COR-L47 (cell line): ENCODE results near the gene SLC40A1.
A peak's percentile ranks its signal among the peaks of the same experiment; 100 is the strongest.

Source experiments
- DNase-seq: peaks from one replicate; lab custom pipeline; 2025; lab: John Stamatoyannopoulos, UW

SLC40A1 gene

DNA sequence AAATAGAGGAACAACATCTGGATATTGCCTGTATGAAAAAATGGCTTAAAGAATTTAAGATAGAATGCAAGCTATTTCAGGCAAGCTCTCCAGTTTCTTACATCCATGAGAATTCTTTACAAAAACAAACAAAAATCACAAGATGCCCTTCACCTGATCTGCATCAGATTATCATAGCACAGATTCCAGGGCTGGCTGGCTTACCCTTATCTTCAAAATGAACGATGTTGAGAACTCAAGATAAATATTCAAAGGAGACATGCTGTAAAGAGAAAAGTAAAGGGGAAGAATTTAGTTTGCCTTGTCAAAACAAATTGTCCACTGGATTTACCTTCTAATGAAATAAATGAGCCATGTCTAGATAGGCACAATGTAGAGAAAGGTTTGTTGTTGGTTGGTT is 18.7 kb upstream of the SLC40A1 start:
- no peak for DNase-seq

DNA sequence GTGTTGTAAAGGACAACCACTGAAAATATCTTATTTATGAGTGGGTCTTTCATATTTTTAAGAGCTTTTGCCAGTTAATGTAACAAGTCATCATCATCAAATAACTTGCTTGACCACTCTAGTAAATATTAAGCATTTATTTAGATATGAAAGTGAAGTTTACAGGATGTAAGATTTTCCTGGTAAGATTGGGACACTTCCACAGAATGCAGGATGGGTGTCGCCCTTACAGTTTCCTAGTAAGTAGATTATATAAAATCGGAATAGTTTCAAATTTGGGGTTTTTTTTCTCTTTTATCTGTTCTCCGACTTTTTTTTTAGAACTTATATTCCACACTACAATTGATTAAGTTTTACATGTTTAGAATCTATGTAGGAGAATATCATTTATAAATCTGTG is 14.8 kb upstream of the SLC40A1 start:
- DNase-seq: no peak

DNA sequence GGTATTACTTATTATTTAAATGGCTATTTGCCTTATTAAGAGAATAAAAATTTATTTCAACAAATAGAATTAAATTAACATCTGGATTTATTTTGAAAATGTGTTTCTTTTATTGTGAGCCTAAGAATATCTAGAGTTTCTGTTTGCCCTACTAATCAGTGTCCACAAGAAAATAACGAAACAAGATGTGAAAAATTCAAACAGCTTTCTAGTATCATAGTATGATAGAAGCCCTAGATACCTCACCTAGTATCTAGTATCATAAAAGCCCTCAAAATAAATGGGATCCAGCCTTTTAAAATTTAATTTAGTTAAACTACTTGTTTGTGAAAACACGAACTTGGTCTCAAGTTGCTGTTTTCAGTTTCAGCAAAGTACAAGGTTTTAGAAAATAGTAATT is 13.7 kb upstream of the SLC40A1 start:
- no peak for DNase-seq

DNA sequence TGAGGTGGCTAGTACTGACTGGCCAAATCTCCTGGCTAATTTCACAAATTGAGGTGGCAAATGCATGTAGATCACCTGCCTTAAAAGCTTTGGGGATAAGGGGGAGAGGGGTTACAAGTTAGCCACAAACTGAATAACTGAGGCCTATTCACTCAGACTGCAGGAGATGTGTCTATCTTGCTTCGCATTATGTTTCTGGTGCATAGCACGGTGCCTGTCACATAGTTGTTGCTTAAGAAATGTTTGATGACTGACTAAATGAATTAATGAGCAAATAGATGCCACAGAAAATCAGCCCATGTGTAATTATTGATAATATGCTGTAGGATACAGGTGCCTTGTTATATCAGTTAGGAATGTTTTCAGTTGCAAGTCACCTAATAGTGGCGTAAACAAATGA is 12.5 kb upstream of the SLC40A1 start:
- DNase-seq: no peak

DNA sequence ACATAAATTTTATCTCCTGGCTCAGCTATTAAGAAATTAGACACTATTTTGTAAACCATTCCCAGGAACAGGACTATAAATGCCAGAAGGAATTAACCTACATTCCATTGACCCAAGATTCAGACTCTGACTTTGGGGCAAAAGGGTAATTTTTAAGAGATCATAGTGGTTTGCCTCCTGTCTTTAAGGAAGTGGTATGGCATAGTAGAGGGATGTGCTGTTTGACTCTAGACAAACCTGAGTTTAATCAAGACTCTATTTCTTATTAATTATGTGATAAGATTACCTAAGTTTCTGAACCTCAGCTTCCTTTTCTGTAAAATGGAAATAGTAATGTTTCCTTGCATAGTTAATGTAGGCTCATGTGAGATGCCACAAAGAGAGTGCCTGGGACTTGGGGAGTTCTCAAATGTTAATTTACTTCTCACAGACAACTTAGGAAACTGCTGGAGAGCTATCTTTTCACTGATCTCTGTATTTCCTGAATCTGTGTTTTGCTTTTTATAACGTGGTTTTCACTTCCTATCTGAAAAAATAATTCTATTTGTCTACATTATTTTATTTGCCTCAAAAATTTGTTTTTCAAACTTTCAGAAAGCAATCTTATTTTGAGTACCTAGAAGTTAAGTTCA is 11.9 kb upstream of the SLC40A1 start:
- no peak for DNase-seq

DNA sequence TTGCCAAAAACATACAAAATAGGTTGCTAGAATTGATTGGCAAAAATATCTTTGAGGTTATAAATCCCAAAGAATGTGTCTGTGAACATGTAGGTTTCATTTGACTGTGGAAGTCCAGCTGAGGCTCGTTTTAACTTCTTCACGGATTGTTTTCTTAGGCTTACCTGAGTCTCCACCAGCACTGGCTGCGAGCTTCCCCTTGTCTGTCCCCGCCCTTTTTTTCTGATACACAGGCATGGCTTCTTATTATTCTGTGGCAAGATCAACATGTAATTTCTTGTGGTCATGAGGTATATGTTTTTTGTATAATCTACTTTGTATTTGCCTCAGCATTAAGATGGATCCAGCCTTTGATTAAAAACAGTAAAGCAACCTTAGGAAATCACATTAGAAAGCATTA is 7.2 kb upstream of the SLC40A1 start:
- DNase-seq: no peak

DNA sequence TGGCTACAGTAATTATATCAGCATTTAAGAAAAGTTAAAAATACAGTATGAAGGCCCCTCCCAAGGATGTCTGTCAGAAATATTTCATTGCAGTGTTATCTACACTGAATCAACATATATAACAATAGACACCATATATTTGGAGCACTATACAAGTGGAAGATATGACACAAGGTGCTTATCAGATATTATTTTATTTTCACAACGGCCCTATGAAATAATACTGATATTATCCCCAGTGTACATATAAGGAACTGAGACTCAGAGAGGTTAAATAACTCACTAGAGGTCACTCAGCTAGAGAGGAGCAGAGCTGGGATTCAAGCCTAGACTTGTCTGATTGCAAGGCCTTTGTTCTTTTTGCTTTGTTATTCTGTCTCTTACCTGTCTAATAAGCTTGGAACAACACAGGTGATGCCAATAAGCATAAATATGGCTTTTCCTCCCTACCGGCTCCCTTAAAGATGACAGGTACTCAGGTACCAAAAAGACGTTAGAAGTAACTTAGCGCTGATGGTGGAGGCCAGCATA is 4.7 kb upstream of the SLC40A1 start:
- peak; percentile 28 for DNase-seq

DNA sequence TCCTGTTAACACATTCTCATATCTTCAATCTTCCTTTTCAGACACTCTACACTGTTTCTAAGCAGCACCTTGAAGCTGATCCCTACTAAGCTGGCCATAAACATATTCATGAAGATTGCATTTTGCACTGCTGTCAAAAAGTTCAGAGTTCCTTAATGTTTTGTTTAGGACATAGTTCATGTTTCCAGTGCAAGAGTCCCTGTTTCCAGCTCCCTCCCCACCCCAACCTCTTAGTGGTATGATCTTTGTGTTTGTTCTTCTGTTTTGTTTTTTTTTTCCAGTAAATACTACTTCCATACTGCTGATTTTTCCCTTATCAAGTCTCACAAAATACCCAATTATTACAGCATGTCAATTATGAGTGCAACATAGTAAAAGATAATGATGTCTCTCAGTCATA is 4.1 kb upstream of the SLC40A1 start:
- no peak for DNase-seq

DNA sequence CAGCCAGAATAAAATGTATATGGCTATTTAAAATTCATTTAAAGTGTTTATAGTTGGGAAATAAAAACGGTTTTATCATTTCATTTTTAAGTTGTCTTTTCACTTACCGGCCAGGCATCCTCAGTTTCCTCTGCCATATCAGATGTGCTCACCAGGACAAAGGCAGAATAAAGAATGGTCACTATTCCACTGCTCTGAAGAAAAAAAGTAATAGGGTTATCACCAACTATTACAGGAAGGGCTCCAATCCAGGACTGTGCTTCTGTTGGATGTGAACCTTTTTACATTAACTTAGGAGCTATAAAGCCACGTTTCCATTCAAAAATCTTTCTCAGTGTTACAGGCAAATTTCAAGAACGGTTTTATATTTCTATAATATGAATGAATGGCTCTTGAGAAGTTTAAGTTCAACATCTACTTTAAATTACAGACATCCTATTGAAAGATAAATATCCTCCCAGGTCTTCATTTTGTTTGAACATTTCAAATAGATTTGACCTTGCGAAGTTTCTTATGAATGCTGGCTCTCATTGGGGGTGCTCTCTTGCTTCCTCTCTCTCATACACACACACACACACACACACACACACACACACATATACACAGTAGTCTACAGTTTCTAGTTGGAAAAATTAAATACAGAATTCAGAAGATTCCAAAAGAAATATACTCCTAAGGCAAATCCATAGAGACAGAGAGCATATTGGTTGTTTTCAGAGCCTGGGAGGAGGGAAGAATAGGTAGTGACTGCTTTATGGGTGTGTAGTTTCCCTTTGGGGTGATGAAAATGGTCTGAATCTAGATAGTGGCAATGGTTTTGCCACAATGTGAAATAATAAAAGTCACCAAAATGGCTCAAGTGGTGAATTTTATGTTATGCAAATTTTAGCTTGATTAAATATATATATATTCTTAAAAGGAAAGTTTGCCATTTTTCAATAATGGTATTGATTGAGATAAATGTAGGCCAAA is 2.9 kb upstream of the SLC40A1 start:
- no peak for DNase-seq

DNA sequence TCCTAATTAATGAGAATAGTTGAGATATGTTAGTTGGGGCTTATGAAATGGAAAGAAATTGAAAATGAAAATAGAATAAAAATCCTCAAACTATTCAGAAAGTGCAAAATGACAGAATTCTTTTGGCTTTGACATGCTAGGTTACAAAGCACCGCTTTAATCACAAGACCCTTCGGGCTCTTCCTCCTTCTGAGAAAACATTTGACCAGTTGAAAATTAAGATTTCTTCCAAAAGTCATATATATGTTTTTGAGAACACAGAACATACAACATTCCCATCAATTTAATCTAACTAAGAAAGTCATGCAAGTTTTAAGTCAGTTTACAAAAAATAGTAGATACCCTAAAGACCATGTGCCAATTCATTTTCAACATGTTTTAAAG is 2.2 kb upstream of the SLC40A1 start:
- no peak for DNase-seq

DNA sequence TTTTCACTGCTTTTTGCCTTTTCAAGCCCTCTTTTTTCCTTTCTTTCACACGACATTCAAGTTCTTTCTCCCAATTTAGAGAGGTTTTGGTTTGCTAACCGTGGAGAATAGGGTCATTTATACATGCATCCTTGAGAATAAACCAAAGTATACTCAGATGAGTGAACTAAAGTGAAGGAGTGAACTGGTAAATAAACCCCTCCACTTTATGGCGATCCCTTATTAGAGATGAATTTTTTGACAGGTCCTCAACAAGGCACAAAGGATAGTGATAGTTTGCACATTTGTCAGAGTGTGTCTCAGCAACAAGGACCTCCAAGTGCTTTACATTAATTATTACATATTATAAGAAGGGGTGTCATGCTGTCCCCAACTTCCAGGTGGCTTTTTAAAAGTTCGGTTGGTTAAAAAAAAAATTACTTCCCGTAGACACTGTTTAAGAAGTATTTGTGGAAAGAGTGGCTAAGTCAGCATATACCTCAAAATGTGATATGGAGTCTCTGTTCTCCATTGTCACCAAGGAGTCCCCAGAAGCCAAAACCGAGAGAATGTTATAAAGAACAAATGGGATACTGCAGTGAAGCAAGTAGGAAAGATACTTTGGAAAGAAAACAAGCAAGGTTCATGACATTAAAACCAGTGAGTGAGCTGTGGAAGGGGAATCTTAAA is 1.7 kb upstream of the SLC40A1 start:
- no peak for DNase-seq

DNA sequence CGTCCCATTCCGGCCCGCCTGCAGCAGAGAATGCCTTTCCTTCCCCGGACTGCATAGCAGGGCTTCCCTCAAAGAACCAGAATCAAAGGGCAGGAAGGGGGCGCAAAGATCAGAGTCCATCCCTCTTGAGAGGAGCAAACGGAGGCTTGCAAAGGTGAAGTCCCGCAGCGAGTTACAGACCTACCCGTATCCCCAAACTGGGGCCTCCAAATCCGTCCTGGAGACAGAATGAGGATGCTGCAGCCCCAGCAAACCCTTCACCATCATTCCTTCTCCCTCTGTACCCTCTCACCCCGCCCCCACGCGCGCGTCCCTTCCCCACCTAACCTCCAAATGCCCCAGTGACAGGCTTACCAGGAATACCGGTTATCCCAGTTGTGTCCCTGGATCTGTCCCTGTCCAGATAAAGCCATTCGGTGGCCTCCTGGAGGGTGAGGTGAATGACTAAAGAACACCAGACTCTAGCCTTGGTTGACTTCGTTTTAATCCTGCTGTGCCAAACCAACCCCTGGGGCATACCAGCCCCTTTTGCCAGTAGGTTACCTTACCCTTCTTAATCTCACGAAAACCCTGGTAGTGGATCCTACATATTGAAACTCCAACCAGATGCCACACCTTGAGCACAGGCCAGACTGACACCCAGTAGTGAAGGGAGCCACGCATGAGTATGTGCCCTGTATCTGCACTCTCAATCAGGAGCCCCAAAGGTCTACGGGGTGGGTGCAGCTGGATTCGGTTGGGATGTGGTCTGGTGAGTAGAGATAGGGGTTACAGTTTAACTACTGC is 961 bp upstream of the SLC40A1 start:
- no peak for DNase-seq

DNA sequence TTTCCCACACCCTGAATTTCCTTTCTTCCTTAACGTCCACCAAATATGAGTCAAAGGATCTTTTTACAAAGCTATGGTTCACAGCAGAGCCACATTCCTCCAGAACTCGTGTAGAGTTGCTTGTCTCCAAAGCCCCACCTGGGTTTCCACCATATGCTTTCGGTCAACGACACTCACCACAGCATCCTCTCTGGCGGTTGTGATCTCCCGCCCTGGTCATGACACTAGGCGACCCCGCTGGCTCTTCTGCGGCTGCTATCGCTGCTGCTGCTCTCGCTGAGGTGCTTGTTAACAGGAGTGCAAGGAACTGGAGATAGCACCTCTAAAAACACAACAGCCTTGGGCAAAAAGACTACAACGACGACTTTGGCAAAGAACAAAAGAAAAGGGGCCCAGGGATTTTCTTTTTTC is 340 bp downstream of the SLC40A1 start:
- DNase-seq: no peak

DNA sequence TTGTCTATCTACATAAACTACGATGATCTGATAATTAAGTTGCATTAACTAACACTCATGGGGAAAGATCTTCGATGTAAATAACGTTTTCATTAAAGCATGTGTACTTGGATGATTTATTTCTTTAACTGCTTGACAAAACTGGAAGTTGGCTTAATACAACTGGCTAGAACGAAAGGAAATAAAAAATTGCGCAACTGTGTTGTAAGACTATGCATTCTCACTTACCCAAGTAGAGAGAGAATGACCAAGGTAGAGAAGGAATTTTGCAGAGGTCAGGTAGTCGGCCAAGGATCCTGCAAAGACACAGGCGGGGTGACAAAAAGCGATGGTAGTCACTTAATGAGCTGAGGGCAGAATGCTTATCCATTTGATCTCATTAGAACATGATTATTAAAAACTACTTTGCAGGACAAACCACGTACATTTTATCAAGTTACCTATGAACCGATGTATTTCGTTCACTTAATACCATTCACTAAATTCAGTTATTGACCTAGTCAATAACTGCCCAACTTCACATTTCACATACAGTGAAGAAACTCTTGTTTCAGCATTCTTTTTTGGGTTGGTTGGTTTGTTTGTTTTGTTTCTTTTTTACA is 900 bp downstream of the SLC40A1 start:
- DNase-seq: no peak

DNA sequence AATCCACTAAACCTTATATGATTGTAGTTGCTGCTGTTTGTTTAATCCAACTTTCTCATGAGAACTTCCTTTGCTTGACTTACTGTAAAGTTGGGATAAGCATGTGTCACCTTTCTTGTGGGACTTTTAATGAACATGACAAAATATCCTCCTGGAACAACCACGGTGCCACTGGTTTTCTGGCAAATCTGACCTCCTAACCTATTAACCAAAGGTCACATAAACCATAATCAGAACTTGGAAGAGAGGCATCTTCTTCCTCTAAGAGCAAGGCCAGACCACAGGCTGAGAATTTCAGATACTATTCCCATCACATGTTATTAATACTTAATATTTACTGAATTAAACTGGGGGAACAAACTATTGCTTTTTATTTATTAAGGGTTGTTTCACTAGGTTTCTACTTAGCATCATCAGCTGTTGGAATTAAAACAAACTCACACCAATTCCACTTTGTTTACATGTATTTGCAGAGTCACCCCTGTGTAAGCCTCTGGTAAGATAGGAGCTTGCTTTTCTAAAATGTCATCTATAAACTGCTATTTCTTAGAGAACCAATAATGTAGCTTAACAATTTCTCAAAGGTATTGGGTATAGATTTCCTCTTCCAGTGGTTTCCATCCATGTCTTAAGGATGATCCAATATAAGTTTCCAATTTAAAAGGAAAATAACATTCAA is 2.2 kb downstream of the SLC40A1 start:
- no peak for DNase-seq

DNA sequence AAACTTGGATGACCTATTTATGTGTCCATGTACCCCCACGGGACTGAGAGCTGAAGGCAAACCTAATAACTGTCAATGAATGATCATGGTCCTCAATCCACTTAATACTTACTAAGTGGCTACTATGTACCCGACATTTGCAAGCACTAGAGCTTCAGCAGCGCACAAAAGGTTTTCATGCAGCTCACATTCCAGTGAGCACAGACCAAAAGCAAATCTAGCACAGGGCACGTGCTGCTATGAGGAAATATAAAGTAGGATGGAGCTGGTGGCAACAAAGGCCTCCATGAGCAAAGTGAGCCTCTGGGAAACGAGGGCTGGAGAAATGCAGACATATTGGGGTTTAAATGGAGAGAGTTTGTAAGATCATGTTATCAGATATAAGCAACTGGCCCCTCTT is 3.5 kb downstream of the SLC40A1 start:
- no peak for DNase-seq

DNA sequence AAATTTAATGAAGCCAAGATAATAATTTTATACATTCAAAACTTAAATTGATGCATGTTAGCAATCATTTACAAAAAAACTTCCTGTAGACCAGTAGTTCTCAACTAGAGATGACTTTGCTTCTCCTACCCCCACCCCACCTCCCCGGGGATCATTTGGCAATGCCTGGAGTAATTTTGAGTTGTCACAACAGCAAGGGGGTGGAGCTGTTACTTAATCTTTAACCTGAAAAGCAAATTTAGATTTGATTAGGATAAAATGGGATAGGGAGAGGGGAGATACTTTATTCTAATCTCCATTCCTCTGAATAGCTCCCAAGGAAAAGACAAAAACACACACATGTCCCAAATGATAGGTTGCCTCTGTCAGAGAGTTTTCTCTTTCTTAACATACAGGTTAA is 4.2 kb downstream of the SLC40A1 start:
- no peak for DNase-seq

DNA sequence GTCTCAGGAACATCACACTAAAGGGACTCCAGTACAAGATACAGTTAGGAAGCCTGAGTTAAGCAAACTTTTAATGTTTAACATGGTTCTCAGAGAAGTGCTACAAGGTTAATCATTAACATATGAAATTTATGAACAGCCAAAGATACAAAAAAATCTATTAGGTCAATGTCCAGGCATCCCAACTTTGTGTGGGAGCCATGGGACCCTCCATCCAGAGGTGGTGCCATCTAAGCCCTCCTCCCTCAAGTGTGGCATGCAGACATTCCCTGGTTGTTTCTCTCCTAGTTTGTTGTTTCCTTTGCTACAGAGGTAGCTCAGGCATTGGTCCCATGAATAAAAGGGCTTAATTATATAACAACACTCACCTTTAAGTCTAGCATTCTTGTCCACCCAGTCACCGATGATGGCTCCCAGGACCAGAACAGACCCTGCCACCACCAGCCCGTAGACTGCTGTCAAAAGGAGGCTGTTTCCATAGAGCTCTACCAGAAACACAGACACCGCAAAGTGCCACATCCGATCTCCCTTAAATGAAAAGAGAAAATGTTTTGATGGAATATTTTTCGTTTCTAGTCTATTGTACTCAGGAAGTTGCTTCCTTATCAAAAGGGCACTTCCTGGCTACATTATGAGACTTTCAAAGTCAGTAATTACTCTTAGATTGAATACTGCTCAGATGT is 5.7 kb downstream of the SLC40A1 start:
- DNase-seq: no peak

DNA sequence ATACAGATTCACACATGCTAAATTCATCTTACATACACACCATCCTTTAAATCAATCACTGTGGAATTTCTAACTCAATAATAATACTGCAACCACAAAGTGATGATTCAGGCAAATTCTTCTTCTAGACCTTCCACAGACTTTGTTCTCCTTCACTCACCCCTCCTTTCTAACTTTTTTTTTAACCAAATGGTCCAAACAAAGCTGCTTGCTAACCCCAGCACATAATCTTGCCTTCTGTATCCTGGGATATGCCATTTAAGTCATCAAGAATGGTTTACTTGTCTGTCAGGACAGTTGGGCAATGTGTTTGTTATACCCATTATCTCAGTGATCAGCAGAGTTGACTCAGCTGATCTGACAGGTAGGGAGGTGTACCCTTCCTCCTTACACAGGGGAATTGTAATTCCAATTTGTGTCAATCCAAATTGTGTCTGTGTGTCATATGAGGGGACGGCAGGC is 10.0 kb downstream of the SLC40A1 start:
- DNase-seq: no peak

DNA sequence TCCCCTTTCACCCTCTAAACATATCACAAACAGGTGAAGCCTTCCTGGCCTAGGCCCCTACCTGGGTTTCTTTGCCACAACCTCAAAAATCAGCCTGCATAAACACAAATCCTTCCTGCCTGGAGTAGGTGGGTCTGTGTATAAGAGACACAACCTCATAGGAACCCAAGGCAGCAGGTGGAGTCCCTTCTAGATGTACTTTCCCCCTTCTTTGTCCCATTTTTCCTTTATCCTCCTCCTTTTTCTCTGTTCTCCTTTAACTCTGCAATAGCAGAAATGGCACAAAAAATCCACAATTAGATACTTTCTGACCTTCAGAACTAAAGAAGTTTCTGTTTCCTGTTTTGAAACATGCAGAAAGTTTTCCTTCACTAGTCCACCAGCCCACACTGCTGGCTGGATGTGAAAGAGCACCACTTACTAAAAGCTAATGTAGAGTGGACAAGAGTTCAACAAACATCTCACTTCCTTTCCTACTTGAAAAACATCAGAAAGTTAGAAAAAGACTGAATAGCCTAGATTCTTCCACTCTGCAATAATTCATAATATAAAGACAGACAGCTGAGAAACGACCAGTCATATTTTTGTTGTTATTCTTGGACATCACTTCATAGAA is 11.2 kb downstream of the SLC40A1 start:
- no peak for DNase-seq
